OCI-M2 (cell line): ENCODE data around the gene ABCG2.
"Not testable (repeated sequence)": the region's sequence is repeated elsewhere in the genome, so short reads cannot be mapped to it uniquely, and the experiment has no call there.

Source experiments
- DNase-seq: peaks from one replicate; lab custom pipeline; 2025; ENCODE audit not compliant: unreplicated experiment; lab: John Stamatoyannopoulos, UW

ABCG2 gene

DNA sequence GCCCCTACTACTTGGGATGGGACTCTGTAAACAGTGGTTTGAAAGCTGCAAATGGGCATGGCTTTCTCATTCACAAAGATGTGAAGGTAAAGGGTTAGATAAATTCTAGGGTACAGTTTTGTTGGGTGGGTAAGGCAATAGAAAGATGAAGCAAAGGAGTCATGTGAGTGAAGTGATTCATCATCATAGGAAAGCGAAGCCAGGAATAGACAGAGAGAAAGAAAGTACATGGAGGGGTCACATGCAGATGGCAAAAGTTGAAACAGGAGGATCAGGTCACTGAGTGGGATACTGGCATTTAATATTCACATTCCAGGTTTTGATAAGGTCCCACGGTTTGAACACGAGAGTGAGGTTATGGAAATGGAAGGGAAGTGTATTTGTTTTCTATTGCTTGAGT is 8.2 kb upstream of the ABCG2 start:
- no peak for DNase-seq

DNA sequence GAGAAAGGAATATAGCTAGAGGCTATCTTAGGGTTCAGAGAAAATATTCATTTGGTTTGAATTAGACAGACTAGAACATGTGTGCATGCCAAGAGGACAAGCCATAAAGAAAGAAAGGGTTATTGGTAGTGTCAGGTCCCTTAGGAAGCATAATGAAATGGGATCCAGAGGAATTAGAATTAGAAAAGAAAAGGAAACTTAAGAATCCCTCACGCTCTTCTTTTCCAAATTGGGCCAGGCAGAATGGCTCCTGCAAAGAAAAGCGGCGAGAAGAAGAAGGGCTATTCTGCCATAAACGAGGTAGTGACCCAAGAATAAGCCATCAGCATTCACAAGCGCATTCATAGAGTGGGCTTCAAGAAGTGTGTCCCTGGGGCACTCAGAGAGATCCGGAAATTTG is 4.9 kb upstream of the ABCG2 start:
- DNase-seq, result no peak

DNA sequence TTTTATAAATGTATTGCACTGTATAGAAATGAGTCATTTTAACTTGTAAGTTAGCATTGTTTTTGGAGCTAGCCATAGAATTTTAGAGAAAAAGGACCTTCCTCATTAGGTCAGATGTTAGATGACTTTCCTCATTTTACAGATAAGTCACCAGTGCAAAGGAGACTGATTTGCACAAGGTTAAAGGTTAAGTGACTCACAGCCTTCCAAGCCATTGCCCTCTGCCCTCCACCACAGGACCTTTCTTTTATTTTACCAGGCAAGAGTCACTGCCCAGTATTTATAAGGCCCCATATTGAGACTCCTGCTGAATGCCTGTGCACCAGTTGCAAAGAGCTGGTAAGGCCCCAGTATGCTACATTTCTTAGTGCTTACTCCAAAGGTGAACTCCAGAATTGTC is 4.2 kb upstream of the ABCG2 start:
- no peak for DNase-seq

DNA sequence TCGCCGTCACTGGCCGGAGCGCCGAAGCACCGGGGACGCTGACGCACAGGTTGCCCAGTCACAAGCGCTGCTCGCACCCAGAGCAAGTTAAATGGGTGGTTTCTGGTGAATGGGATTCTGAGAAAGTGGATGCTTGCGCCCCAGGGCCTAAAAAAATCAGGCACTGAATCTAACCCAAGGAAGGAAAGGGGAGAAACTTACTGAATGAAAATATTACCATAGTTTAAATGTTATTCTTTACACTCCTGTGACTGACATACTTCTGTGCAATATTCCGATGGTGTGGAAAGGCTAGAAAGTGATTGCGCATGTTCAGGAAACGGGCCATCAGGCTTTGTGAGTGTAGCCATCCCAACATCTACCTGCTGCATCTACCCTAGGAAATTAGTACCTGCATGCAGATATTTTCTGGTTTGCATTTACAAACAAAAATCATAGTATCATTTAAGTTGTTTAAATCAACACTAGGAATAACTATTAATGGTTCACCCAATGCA is 838 bp upstream of the ABCG2 start:
- DNase-seq, result no peak

DNA sequence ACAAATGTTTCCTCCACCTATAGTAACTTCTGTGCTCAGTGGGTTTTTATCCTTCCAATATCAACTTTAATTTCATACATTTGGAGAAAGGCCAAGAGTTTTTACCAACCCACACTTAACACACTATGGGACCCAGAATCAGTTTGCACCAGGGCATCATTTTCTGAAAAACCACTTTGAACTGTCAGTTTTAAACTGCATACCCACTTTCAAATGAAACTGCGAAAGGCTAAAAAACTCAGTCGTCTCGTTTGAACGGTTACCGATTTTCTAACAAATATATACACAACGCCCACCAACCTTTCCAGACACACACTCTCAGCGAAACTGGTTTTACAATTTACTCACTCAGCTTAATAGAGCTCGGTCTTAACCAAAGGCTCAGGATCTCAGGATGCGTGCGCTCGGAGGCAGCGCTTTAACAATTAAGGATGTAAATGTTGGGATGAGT is 376 bp downstream of the ABCG2 start:
- DNase-seq, result no peak

DNA sequence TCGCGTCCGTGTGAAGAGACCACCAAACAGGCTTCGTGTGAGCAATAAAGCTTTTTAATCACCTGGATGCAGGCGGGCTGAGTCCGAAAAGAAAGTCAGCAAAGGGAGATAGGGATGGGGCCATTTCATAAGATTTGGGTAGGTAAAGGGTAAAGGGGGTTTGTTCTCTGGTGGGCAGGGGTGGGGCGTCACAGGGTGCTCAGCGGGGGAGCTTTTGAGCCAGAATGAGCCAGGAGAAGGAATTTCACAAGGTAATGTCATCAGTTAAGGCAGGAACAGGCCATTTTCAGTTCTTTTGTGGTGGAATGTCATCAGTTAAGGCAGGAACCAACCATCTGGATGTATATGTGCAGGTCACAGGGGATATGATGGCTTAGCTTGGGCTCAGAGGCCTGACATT is 6.1 kb downstream of the ABCG2 start:
- DNase-seq, result not testable (repeated sequence)

DNA sequence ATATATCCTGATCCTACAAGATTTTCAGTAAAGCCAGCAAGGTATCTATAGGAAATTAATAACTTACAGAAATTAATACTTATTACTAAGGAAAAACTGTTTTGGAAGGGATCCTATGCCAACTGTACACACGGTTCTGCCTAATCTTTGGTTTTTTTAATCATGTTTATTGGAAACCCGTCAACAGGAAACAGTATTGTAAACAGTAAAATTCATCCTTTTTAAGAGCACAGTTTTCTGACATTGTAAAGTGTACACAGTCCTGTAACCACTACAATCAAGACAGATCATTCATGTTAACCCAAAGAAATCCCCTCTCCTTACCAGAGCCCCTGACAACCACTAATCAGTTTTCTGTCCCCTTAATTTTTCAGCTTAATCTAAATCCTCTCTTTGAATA is 9.9 kb downstream of the ABCG2 start:
- DNase-seq, result no peak

DNA sequence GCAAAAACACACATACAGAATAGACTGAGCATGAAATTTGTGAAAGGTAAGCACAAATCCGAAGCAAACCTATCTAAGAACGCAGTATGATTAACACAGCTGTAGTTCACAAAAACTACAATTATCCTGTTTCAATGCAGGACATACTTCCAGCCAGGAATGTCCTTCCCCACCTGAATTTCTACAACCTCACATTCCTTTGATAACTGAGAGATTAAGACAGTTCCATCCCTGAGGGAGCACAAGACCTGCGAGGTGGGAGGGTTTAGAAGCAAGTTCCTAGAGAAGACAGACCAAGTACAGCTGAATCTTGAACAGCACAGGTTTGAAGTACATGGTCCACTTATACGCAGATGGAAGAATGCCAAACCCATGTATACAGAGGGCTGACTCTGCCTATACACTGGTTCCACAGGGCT is 10.6 kb downstream of the ABCG2 start:
- DNase-seq, result no peak

DNA sequence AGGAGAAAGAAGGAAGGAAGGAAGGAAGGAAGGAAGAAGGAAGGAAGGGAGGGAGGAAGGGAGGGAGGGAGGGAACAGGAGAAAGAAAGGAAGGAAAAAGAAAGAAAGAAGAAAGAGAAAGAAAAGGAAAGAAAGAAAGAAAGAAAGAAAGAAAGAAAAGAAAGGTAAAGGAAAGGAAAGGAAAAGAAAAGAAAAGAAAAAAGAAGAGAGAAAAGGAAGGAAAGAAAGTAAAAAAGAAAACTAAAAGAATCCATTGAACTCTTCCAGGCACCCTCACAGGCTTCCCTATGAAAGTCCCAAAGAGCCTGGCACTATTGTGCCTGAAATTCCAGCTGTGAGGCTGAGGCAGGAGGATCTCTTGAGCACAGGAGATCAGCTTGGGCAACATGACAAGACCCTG is 11.5 kb downstream of the ABCG2 start:
- no peak for DNase-seq

DNA sequence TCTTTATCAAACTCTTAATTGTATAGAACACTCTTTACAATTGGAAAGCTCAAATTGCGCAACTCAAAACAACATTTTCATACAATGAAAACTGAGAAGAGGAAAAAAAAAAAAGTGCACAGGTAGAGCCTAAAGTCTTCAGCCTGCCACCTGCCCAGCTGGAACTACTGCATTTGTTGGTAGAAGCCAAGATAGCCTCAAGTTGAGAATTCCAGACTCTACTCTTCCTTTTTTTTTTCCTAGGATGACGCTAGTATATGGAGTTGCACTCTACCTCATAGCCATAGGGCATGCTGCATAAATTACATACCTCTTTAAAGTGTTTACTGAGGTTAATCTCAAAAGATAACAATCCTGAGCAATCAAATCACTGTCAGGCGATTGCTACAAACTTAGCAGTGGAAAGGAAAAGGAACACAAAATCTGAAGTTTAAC is 13.6 kb downstream of the ABCG2 start:
- no peak for DNase-seq

DNA sequence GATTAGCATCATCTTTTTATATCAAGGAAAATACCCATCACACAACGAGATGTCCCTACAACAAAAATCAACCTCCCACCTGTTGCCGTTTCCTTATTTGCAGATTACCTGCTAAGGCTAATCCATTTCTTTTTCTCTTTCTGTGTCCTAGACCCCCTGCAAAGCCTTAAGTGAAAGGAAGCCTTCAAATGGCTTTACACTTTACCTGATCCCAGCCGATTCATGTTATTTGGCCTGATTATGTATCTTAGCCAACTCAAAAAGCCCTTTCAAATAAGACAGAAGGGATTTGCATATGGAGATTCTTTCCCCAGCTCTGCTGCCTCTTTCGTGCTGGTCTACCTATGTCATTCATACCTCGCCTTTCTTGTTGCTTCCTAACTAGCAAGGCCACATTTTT is 14.4 kb downstream of the ABCG2 start:
- no peak for DNase-seq

DNA sequence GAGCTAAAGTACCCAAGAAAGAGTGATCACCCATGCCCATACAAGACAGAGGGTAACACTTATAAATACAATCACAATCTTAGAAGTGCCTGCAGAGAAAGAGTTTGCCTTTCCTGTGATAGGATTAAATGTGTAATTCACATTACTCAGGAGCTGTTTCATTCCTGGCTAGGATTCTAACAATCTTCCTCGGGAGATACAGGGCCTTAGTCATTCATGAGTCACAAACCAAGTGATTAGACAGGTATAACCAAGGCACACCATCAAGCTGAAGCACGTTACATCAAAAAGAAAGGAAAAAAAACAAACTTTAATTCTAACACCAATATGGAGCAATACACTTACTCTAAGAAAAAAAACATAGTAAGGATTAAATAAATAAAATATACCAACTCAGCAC is 14.9 kb downstream of the ABCG2 start:
- DNase-seq, result no peak

DNA sequence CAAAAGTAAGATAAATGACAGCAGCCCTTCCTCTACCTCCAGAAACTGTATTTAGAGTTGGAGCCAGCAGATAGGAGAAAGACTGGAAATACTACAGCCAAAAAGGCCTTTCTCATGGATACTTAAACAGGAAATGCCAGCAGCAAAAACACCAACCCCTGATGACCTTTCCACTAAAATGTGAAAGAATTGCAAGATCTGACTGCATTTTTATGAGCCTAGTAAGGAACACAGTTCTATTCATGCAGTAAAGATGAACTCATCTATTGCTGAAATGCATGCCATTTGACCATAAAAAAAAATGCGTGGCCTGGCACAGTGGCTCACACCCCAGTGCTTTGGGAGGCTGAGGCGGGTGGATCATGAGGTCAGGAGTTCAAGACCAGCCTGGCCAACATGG is 19.9 kb downstream of the ABCG2 start:
- DNase-seq, result no peak

DNA sequence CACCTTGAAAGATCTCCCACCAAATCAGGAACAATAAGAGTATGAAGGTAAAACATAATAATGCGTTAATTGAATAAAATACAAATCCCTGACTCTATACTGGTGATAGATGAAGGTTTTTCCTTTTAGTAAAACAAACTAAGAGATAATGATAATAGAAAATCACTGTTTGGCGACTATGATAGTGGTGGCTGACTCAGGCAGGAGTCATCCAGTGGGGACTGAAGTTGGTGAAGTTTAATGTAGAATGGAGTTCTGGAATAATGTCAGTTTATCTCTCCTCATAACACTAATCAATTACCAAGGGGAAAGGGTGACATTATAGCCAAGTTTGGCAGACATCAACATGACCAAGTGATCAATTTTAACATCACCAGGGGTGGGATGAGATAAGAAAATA is 21.3 kb downstream of the ABCG2 start:
- no peak for DNase-seq

DNA sequence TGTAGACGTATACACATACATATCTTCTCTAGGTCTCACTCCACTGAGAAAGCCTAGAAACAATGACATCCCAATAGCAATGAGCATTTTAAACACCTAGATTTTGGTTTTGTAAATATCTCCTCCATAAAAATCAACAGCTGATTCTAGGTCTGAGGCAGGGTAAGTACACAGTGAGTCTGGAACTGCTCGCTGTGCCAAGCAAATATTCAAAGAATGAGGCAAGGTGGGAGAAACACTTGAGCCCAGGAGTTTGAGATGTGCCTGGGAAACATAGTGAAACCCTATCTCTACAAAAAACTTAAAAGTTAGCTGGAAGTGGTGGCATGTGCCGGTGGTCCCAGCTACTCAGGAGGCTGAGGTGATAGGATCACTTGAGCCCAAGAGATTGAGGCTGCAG is 22.2 kb downstream of the ABCG2 start:
- DNase-seq, result no peak

DNA sequence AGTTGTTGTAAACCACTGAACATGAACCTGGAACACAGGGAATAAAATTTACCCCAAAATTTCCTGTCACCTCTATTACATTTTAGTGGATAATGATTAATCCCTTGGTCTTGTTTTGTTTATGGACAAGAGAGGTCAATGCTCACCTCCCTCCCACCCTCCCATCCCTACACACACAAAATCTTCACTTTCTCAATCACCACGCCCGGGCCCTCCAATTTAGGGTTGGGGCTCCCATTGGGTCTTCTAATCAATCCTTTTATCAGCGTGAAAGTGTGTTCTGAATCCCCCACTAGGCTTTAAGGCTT is 23.1 kb downstream of the ABCG2 start:
- no peak for DNase-seq

DNA sequence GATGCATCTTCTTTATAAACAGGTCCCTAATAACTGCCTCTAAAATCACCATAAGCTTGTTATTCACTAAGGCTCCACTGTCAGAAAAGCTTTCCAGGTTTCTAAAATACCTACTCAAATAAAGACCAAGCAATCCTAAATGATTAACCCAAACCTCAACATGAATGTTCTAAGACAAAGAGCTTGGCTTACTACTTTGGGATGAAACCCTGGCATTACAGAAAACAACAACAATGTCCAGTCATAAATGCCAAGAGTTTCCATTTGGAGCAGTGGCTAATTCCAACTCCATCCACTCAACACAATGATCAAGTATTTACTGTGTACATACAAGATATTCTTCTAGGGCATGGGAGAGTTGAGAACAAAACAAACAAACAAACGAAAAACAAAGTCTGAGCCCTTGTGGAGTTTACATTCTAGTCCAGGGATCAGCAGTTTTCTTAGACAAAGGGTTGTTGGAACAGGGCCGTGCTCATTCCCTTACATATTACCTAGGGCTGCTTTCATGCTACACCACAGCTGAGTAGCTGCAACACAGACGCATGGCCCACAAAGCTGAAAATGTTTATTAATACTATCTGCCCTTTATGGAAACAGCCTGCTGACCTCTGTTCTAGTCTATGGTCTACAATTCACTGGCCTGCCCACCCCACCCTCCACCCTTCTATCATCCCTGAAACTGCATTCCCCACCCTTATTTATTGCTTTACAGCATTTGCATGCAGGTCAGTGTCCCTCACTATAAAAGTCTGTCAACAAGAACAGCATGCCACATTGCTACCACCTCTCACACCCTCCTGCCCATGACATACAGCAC is 23.7 kb downstream of the ABCG2 start:
- DNase-seq, result no peak

DNA sequence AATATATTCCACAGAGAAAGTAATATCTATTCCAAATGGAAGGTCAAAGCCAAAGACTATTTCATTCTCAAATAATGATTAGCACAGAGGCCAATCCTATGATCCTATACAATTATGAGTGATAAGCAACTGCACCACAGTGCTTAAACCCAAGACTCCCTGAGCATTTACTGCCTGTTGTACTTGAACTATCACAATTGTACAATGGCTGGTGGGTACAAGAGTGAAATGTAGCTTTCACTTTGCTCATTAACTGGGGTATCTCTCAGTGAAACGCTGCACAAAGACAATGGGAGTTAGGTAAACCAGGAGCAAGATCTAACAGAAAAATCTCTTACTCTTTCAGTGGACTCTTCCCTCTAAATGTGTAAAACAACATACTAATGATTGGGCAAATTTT is 24.3 kb downstream of the ABCG2 start:
- DNase-seq, result no peak

DNA sequence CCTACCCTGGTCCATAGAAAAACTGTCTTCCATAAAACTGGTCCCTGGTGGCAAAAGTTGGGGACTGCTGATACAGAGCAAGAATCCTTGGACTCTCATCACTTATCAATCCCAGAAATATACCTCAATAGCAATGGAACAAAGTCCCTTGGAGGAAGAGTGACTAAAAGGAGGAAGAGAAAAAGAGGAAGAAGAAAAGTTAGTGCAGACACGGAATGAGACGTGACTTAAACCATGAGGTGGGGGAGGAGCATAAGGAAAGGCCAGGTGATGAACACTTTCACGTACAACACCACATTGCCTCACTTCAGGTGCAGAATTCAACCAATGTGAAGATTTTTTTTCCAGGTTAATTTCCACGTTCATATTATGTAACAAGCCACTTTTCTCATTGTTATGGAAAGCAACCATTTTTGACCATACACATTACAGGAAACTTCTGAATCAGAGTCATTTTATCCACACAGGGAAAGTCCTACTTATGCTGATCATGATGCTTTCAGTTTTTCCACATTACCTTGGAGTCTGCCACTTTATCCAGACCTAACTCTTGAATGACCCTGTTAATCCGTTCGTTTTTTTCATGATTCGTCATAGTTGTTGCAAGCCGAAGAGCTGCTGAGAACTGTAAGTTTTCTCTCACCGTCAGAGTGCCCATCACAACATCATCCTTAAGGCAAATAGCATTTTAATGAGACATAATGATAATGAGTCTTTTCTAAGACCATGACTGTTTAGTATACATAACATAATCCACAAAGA is 27.7 kb downstream of the ABCG2 start:
- DNase-seq, result no peak

DNA sequence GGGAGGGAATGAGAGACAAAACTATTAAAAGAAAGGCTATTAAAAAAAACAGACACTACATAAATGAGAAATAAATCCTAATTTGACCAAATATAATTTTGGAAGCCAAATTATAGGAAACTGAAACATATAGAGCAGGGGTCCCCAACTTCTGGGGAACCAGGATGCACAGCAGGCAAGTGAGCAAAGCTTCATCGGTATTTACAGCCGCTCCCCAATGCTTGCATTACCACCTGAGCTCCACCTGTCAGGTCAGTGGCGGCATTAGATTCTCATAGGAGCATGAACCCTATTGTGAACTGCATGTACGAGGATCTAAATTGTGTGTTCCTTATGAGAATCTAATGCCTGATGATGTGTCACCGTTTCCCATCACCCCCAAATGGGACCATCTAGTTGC is 28.4 kb downstream of the ABCG2 start:
- no peak for DNase-seq

DNA sequence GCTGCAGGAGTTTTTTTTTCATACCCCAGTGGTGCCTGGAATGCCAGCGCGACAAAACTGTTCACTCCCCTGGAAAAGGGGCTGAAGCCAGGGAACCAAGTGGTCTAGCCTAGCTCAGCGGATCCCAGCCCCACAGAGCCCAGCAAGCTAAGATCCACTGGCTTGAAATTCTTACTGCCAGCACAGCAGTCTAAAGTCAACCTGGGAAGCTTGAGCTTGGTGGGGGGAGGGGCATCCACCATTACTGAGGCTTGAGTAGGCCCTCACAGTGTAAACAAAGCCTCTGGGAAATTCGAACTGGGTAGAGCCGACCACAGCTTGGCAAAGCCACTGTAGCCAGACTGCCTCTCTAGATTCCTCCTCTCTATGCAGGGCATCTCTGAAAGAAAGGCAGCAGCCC is 36.2 kb downstream of the ABCG2 start:
- not testable (repeated sequence) for DNase-seq

DNA sequence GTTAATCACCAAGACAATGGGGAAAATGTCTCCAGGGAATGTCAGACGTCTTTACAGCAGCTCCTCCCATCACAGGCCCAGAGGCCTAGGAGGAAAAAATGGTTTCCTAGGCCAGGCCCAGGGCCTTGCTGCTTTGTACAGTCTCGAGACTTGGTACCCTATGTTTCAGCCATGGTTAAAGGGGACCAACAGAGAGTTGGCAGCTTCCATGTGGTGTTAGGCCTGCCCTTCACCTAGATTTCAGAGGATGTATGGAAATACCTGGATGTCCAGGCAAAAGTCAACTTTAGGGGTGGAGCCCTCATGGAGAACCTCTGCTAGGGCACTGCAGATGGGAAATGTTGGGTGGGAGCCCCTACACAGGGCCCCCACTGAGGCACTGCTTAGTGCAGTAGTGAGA is 38.5 kb downstream of the ABCG2 start:
- DNase-seq, result no peak
